SK-N-MC (cell line): ENCODE results near the gene FARS2.

Experiments used
- DNase-seq: peaks from one replicate; pipeline ENCODE4 v3.0.0-alpha.2; 2011; ENCODE audit warnings: low read depth, low spot score
- H3K27ac ChIP-seq: fragments of 200-600 bp; sonication (generic); 2 replicates; pipeline ENCODE4 v1.5.1; 2016; ENCODE audit warnings: mixed run types
- H3K36me3 ChIP-seq: fragments of 200-600 bp; sonication (generic); 2 replicates; pipeline ENCODE4 v1.6.1; 2017; ENCODE audit warnings: antibody characterized with exemption, low read length, mixed read lengths; ENCODE audit not compliant: insufficient read depth
- H3K4me3 ChIP-seq: fragments of 200-600 bp; sonication (generic); 2 replicates; pipeline ENCODE4 v1.5.1; 2016
- H3K9ac ChIP-seq: fragments of 200-600 bp; sonication (generic); 2 replicates; pipeline ENCODE4 v1.8.0; 2017; ENCODE audit warnings: mixed run types, mixed read lengths; ENCODE audit not compliant: insufficient read length
- H3K9me3 ChIP-seq: fragments of 200-600 bp; sonication (generic); 2 replicates; pipeline ENCODE4 v1.6.1; 2017; ENCODE audit warnings: low read depth, mild to moderate bottlenecking, antibody characterized with exemption, low read length, moderate library complexity, mixed read lengths
- EZH2 ChIP-seq: fragments of 200-600 bp; sonication (generic); IDR thresholded peaks from one replicate; pipeline ENCODE4 v1.6.1; 2017; ENCODE audit warnings: antibody characterized with exemption
- FOXP2 ChIP-seq: optimal IDR thresholded peaks from 2 replicates; pipeline ENCODE3; 2011; ENCODE audit warnings: mild to moderate bottlenecking, moderate library complexity; ENCODE audit not compliant: insufficient read depth; ENCODE audit errors: extremely low read length, control extremely low read depth
- POLR2AphosphoS5 ChIP-seq: IDR thresholded peaks from 2 replicates; pipeline ENCODE4 v1.6.1; 2012; ENCODE audit warnings: mild to moderate bottlenecking, low read depth, low read length, borderline replicate concordance

FARS2 gene

DNA sequence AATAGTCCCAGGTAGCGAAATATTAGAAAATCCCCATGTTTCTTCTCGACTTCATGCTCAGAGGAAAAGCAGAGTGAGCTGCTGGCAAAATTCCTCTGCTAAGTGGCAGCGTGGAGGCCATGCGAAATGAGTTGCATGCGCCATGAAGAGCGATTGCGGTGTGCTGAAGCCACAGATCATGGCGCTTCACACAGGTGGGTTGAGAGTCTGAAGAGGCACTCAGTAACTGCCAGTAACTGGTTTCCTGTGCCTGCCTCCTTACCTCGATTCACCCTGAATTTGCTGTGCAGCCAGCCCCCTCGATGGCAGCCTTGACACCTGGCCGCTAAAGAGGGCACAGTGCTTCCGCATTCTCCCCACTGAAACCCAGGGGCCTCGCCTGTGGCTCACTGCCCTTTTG lies 443.9 kb downstream of the FARS2 start:
- TF ChIP-seq FOXP2 (no peak), EZH2 (no peak), POLR2AphosphoS5 (no peak)
- no peak overlapping the region for H3K27ac ChIP-seq
- DNase-seq = no peak
- no peaks in the 10 kb centered on the region for H3K9me3 ChIP-seq
- no peaks in the 10 kb centered on the region for H3K36me3 ChIP-seq
- no peak overlapping the region for H3K4me3 ChIP-seq
- H3K9ac ChIP-seq = no peak overlapping the region

DNA sequence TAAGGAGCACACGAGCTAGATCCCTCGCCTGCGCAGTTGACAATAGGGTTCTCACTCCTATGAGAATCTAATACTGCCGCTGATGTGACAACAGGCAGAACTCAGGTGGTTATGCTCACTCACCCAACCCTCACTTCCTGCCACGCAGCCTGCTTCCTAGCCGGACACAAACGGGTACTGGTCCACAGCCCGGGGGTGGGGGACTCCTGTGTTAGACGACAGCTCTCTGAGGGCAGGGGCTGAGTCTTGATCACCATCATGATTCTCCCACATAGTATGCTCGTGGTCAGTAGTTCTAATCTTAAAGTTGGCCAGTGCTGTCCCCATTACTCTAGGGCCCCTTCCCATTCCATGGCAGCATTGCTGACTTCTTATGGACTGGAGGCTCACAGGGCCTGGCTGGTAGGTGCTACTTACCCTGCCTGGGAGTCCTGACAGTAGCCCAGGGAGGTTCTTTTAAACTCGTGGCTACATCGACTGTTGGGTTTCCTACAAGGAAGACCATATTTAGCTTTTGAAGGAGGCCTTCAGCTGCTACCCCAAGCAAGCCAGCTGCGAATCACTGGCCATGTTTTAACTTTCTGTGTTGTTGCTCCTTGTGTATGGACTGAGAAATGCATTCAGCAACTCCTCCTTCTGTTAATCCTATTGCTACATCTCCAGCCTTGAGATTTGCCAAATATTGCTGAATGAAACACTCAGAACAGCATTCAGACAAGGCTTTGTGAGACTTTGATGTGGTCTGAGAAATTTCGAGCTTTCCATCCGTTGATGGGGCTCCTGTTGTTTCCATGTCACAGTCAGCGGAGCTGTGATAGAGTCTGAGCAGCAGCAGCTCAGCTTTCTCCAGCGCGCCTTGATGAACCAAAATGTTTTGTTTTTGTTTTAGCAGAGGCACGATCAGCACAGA lies 445.1 kb downstream of the FARS2 start:
- Histone ChIP-seq H3K27ac (no peak overlapping the region), H3K36me3 (no peaks in the 10 kb centered on the region), H3K4me3 (no peak overlapping the region), H3K9me3 (no peaks in the 10 kb centered on the region), H3K9ac (no peak overlapping the region)
- no peak for DNase-seq
- no peak for TF ChIP-seq FOXP2
- TF ChIP-seq POLR2AphosphoS5 = no peak
- no peak for TF ChIP-seq EZH2

GRCh38 chr6:5707281-5708045 lies 446.1 kb downstream of the FARS2 start:
- no peak for DNase-seq

GRCh38 chr6:5710516-5710915 lies 449.2 kb downstream of the FARS2 start:
- Histone ChIP-seq H3K36me3 (no peaks in the 10 kb centered on the region), H3K4me3 (no peak overlapping the region), H3K27ac (no peak overlapping the region), H3K9ac (no peak overlapping the region), H3K9me3 (no peaks in the 10 kb centered on the region)
- TF ChIP-seq EZH2 (no peak), POLR2AphosphoS5 (no peak), FOXP2 (no peak)
- DNase-seq = no peak

More at GRCh38 chr6:5707281-5708045, 446.1 kb downstream of the FARS2 start:
- Histone ChIP-seq H3K9me3 (no peaks in the 10 kb centered on the region), H3K4me3 (no peak overlapping the region), H3K9ac (no peak overlapping the region), H3K36me3 (no peaks in the 10 kb centered on the region), H3K27ac (no peak overlapping the region)
- TF ChIP-seq EZH2 = no peak
- TF ChIP-seq POLR2AphosphoS5 = no peak
- no peak for TF ChIP-seq FOXP2

DNA sequence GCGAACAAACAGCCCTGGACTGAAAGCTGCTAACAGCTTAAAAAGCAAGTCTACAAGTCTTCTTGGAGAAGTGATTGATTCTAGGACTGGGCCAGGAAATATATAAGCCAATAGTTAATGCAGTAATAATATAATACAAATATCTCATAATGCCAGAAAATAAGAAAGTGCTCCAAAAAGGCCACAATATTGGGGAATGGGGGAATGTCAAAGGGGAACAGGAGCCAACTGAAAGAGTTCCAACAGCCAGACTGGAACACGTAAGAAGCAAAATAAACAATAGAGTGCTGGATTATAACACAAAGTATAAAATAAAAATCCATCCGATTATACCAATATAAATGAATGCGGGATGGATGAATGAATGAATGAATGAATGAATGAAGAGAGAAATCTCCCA lies 449.6 kb downstream of the FARS2 start:
- Histone ChIP-seq H3K9ac (no peak overlapping the region), H3K36me3 (no peaks in the 10 kb centered on the region), H3K9me3 (no peaks in the 10 kb centered on the region), H3K27ac (no peak overlapping the region), H3K4me3 (no peak overlapping the region)
- TF ChIP-seq FOXP2 (no peak), POLR2AphosphoS5 (no peak), EZH2 (no peak)
- no peak for DNase-seq

- TF ChIP-seq FOXP2 = no peak
- H3K4me3 ChIP-seq = no peak overlapping the region
- no peaks in the 10 kb centered on the region for H3K9me3 ChIP-seq
- H3K27ac ChIP-seq = no peak overlapping the region
- H3K36me3 ChIP-seq = no peaks in the 10 kb centered on the region
- DNase-seq = no peak
- H3K9ac ChIP-seq = no peak overlapping the region
Observed at GRCh38 chr6:5712349-5713215, 451.3 kb downstream of the FARS2 start.

DNA sequence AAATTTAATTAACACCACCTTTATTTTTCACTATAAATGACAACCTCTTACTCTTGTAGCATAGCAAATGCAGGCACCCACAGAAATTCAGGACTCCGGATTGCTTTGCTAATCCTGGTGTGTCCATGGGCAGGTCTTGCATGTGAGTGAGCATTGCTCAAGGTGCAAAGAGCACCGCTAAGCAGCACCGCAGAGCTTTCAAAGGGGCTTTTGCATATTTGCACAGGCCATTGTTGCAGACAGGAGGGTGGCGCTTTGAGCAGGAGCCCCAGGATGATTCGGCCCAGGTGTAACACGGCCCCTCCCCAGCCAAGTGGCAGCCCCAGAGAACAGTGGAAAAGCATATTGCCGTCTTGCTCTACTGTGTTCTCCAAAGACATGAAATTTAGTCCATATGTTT lies 452.2 kb downstream of the FARS2 start:
- H3K36me3 ChIP-seq = no peaks in the 10 kb centered on the region
- TF ChIP-seq FOXP2 (no peak), EZH2 (no peak), POLR2AphosphoS5 (no peak)
- H3K4me3 ChIP-seq = no peak overlapping the region
- no peak overlapping the region for H3K9ac ChIP-seq
- no peak for DNase-seq
- no peak overlapping the region for H3K27ac ChIP-seq
- no peaks in the 10 kb centered on the region for H3K9me3 ChIP-seq
